Measurements from ENCODE around the gene MED6.

MED6 gene

GRCh38 chr14:70600382-70601157, at the start of gene MED6:
MED6 (minus strand) TSS chr14:70600655; CDS start chr14:70600637, 18 bp downstream.
- peak; percentile 53 for DNase-seq

- no peak for DNase-seq
Measured at GRCh38 chr14:70649803-70650202, 49.3 kb upstream of the MED6 start.

GRCh38 chr14:70648346-70648745, 47.9 kb upstream of the MED6 start:
- DNase-seq, result no peak

GRCh38 chr14:70646705-70647104, 46.2 kb upstream of the MED6 start:
- DNase-seq, result no peak

- DNase-seq, result no peak
Measured at GRCh38 chr14:70645892-70646291, 45.4 kb upstream of the MED6 start.

GRCh38 chr14:70643967-70644366, 43.5 kb upstream of the MED6 start:
- no peak for DNase-seq

- no peak for DNase-seq
Measured at GRCh38 chr14:70642303-70643235, 42.1 kb upstream of the MED6 start.

GRCh38 chr14:70641548-70642302, 41.3 kb upstream of the MED6 start, which contains the start of gene TTC9:
TTC9 (plus strand) TSS chr14:70641916; CDS start chr14:70642130, 214 bp downstream.
- no peak for DNase-seq

GRCh38 chr14:70640938-70641547, 40.6 kb upstream of the MED6 start:
- no peak for DNase-seq

- DNase-seq, result no peak
Measured at GRCh38 chr14:70638416-70638815, 38.0 kb upstream of the MED6 start.

- DNase-seq, result no peak
Measured at GRCh38 chr14:70635971-70636595, 35.6 kb upstream of the MED6 start.

- no peak for DNase-seq
Measured at GRCh38 chr14:70631948-70632347, 31.5 kb upstream of the MED6 start.

- DNase-seq, result no peak
Measured at GRCh38 chr14:70624972-70625371, 24.5 kb upstream of the MED6 start.

- peak; percentile 35 for DNase-seq
Measured at GRCh38 chr14:70622111-70622712, 21.8 kb upstream of the MED6 start.

- no peak for DNase-seq
Measured at GRCh38 chr14:70619708-70620107, 19.3 kb upstream of the MED6 start.

GRCh38 chr14:70618314-70618713, 17.9 kb upstream of the MED6 start:
- no peak for DNase-seq

GRCh38 chr14:70616646-70617045, 16.2 kb upstream of the MED6 start:
- no peak for DNase-seq

GRCh38 chr14:70611216-70611615, 10.8 kb upstream of the MED6 start:
- no peak for DNase-seq

- DNase-seq, result no peak
Measured at GRCh38 chr14:70602254-70602653, 1.8 kb upstream of the MED6 start.

GRCh38 chr14:70601162-70601561, 707 bp upstream of the MED6 start:
- DNase-seq, result no peak

GRCh38 chr14:70599345-70599744, 1.1 kb downstream of the MED6 start:
- no peak for DNase-seq

- DNase-seq, result no peak
Measured at GRCh38 chr14:70597731-70598130, 2.7 kb downstream of the MED6 start.

Data from SHP77 treated with DMSO at 0.1 percent for 48 hours (cell line).